ENCODE data around the gene ASPG.

DNA sequence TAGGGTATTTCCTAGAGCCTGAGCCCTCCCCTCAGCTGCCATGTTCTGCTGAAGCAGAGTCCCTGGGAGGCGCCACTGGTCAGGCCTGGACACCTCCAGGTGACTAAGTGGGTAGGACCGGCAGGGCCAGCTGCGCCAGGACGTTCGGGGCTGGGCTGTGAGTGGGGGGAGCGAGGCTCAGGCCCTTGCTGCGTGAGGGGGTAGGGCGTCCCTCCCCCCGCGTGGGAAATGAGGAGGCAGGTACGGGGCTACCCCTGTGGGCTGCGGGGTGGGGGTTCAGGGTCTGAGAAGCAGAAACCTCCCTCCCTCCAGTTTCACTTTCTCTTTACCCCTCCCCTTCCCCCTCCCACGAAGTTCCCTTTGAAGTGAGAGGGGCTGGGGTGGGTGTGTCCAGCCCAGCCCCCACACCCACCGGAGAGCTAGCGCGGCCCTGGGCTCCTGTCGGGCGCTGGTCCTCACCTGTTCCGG lies 30.8 kb downstream of the ASPG start:
- TF ChIP-seq CSDC2 (CRISPR knock-in tag; IDR thresholded peaks at IDR 0.05) (no peak), OSR1 (CRISPR knock-in tag; IDR thresholded peaks at IDR 0.05) (no peak), SNAI2 (CRISPR knock-in tag; IDR thresholded peaks at IDR 0.05) (no peak), PPARA (CRISPR knock-in tag; IDR thresholded peaks at IDR 0.05; ENCODE audit: borderline replicate concordance) (no peak), ISL1 (CRISPR knock-in tag; IDR thresholded peaks at IDR 0.05) (no peak), ZNF8 (CRISPR knock-in tag; IDR thresholded peaks at IDR 0.05) (no peak), ZFP30 (CRISPR knock-in tag; IDR thresholded peaks at IDR 0.05) (no peak)
- TF ChIP-seq, protein P1, sequence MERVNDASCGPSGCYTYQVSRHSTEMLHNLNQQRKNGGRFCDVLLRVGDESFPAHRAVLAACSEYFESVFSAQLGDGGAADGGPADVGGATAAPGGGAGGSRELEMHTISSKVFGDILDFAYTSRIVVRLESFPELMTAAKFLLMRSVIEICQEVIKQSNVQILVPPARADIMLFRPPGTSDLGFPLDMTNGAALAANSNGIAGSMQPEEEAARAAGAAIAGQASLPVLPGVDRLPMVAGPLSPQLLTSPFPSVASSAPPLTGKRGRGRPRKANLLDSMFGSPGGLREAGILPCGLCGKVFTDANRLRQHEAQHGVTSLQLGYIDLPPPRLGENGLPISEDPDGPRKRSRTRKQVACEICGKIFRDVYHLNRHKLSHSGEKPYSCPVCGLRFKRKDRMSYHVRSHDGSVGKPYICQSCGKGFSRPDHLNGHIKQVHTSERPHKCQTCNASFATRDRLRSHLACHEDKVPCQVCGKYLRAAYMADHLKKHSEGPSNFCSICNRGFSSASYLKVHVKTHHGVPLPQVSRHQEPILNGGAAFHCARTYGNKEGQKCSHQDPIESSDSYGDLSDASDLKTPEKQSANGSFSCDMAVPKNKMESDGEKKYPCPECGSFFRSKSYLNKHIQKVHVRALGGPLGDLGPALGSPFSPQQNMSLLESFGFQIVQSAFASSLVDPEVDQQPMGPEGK (CRISPR knock-in tag; IDR thresholded peaks at IDR 0.05; ENCODE audit: borderline replicate concordance): no peak
- TF ChIP-seq, protein P2, sequence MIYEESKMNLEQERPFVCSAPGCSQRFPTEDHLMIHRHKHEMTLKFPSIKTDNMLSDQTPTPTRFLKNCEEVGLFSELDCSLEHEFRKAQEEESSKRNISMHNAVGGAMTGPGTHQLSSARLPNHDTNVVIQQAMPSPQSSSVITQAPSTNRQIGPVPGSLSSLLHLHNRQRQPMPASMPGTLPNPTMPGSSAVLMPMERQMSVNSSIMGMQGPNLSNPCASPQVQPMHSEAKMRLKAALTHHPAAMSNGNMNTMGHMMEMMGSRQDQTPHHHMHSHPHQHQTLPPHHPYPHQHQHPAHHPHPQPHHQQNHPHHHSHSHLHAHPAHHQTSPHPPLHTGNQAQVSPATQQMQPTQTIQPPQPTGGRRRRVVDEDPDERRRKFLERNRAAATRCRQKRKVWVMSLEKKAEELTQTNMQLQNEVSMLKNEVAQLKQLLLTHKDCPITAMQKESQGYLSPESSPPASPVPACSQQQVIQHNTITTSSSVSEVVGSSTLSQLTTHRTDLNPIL (CRISPR knock-in tag; IDR thresholded peaks at IDR 0.05; ENCODE audit: low read depth): no peak
- TF ChIP-seq, protein P3, sequence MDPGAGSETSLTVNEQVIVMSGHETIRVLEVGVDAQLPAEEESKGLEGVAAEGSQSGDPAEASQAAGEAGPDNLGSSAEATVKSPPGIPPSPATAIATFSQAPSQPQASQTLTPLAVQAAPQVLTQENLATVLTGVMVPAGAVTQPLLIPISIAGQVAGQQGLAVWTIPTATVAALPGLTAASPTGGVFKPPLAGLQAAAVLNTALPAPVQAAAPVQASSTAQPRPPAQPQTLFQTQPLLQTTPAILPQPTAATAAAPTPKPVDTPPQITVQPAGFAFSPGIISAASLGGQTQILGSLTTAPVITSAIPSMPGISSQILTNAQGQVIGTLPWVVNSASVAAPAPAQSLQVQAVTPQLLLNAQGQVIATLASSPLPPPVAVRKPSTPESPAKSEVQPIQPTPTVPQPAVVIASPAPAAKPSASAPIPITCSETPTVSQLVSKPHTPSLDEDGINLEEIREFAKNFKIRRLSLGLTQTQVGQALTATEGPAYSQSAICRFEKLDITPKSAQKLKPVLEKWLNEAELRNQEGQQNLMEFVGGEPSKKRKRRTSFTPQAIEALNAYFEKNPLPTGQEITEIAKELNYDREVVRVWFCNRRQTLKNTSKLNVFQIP (CRISPR knock-in tag; IDR thresholded peaks at IDR 0.05; ENCODE audit: borderline replicate concordance, low read depth): no peak
